Activated CD8-positive, alpha-beta T cell treated with anti-CD3 and anti-CD28 coated beads for 36 hours (primary cell): ENCODE measurements around the gene PKNOX1. TPM values are rescaled to one million over a fixed set of nuclear protein-coding genes. Genes with fewer than 3 reads are reported as not detected.
A peak's percentile ranks its signal among the peaks of the same experiment; 100 is the strongest.
"Not testable (repeated sequence)": the region's sequence is repeated elsewhere in the genome, so short reads cannot be mapped to it uniquely, and the experiment has no call there.

Source experiments
- ATAC-seq: fragments of 200-7000 bp; cut with Tn5 transposase; one replicate; pipeline ENCODE4 v1.10.0; 2021; ENCODE audit warnings: mild to moderate bottlenecking, moderate library complexity
- CTCF ChIA-PET: fragments of 350-600 bp; sonication (Branson Sonifier 250); formaldehyde crosslinking; loops from one replicate; lab custom pipeline; 2021; ENCODE audit warnings: antibody characterized with exemption; lab: Charles Lee
- POLR2A ChIA-PET: fragments of 350-600 bp; sonication (Branson Sonifier 250); formaldehyde crosslinking; loops from one replicate; lab custom pipeline; 2021; ENCODE audit warnings: antibody characterized with exemption; lab: Charles Lee
- DNase-seq: peaks from one replicate; pipeline ENCODE4 v3.0.0-alpha.2; 2020
- H3K27ac Mint-ChIP-seq: one replicate; pipeline ENCODE4 v1.8.0; 2021; ENCODE audit warnings: mild to moderate bottlenecking, mixed read lengths
- H3K27me3 Mint-ChIP-seq: one replicate; pipeline ENCODE4 v1.8.0; 2021; ENCODE audit warnings: mixed read lengths
- H3K36me3 Mint-ChIP-seq: one replicate; pipeline ENCODE4 v1.8.0; 2021; ENCODE audit warnings: low read depth, mixed read lengths
- H3K4me1 Mint-ChIP-seq: one replicate; pipeline ENCODE4 v1.8.0; 2021; ENCODE audit warnings: low read depth, mixed read lengths
- H3K4me3 Mint-ChIP-seq: one replicate; pipeline ENCODE4 v1.8.0; 2021; ENCODE audit warnings: mild to moderate bottlenecking, moderate library complexity, mixed read lengths
- H3K9me3 Mint-ChIP-seq: one replicate; pipeline ENCODE4 v1.8.0; 2021; ENCODE audit warnings: mixed read lengths
- intact Hi-C: fragments of 100-400 bp; cut with micrococcal nuclease; formaldehyde crosslinking; loops from one replicate; pipeline ENCODE4 v1.10.0; 2022
- total RNA-seq, 2 experiments: library from RNA; stranded (reverse); gene quantifications; one replicate each; pipeline ENCODE4 v1.2.3, GENCODE V29; 2021

PKNOX1 gene
- total RNA-seq, 2 experiments from 2014 or later: 12.6 to 14.1 TPM

- POLR2A ChIA-PET, H3K27me3 Mint-ChIP-seq, H3K4me1 Mint-ChIP-seq, H3K27ac Mint-ChIP-seq, CTCF ChIA-PET, DNase-seq, intact Hi-C loops, H3K36me3 Mint-ChIP-seq, H3K9me3 Mint-ChIP-seq, ATAC-seq, H3K4me3 Mint-ChIP-seq: not testable (repeated sequence)
Measured at GRCh38 chr21:43038659-43039044, 64.3 kb downstream of the PKNOX1 start.

- DNase-seq, H3K36me3 Mint-ChIP-seq, H3K27me3 Mint-ChIP-seq, H3K9me3 Mint-ChIP-seq, ATAC-seq, CTCF ChIA-PET, H3K4me1 Mint-ChIP-seq, POLR2A ChIA-PET, H3K27ac Mint-ChIP-seq, H3K4me3 Mint-ChIP-seq, intact Hi-C loops: not testable (repeated sequence)
Measured at GRCh38 chr21:43042169-43042568, 67.8 kb downstream of the PKNOX1 start.

GRCh38 chr21:43043291-43043690, 68.9 kb downstream of the PKNOX1 start:
- DNase-seq, CTCF ChIA-PET, H3K27me3 Mint-ChIP-seq, H3K36me3 Mint-ChIP-seq, H3K9me3 Mint-ChIP-seq, H3K4me1 Mint-ChIP-seq, H3K4me3 Mint-ChIP-seq, H3K27ac Mint-ChIP-seq, ATAC-seq, POLR2A ChIA-PET, intact Hi-C loops: not testable (repeated sequence)

- H3K27me3 Mint-ChIP-seq, H3K4me1 Mint-ChIP-seq, H3K36me3 Mint-ChIP-seq, H3K27ac Mint-ChIP-seq, DNase-seq, intact Hi-C loops, POLR2A ChIA-PET, H3K9me3 Mint-ChIP-seq, ATAC-seq, H3K4me3 Mint-ChIP-seq, CTCF ChIA-PET: not testable (repeated sequence)
Measured at GRCh38 chr21:43044547-43044946, 70.2 kb downstream of the PKNOX1 start.

GRCh38 chr21:43045165-43045875, 71.0 kb downstream of the PKNOX1 start:
- POLR2A ChIA-PET, H3K27me3 Mint-ChIP-seq, H3K4me1 Mint-ChIP-seq, H3K9me3 Mint-ChIP-seq, intact Hi-C loops, CTCF ChIA-PET, H3K4me3 Mint-ChIP-seq, H3K36me3 Mint-ChIP-seq: not testable (repeated sequence)
- DNase-seq (peak; percentile 13), ATAC-seq (peak; percentile 74)
- peak overlapping the region; percentile 78 for H3K27ac Mint-ChIP-seq

GRCh38 chr21:43045876-43046821, 71.8 kb downstream of the PKNOX1 start:
- H3K9me3 Mint-ChIP-seq, intact Hi-C loops, H3K36me3 Mint-ChIP-seq, H3K4me3 Mint-ChIP-seq, CTCF ChIA-PET, H3K27me3 Mint-ChIP-seq, H3K27ac Mint-ChIP-seq, H3K4me1 Mint-ChIP-seq, POLR2A ChIA-PET: not testable (repeated sequence)
- ATAC-seq (peak; percentile 60), DNase-seq (peak; percentile 33)

- intact Hi-C loops, H3K27ac Mint-ChIP-seq, H3K4me1 Mint-ChIP-seq, H3K9me3 Mint-ChIP-seq, POLR2A ChIA-PET, ATAC-seq, CTCF ChIA-PET, H3K36me3 Mint-ChIP-seq, H3K4me3 Mint-ChIP-seq, H3K27me3 Mint-ChIP-seq, DNase-seq: not testable (repeated sequence)
Measured at GRCh38 chr21:43053112-43053511, 78.8 kb downstream of the PKNOX1 start.

GRCh38 chr21:43062955-43063664, 88.7 kb downstream of the PKNOX1 start:
- CTCF ChIA-PET, DNase-seq, H3K4me1 Mint-ChIP-seq, ATAC-seq, intact Hi-C loops, H3K36me3 Mint-ChIP-seq, H3K4me3 Mint-ChIP-seq, H3K27me3 Mint-ChIP-seq, H3K9me3 Mint-ChIP-seq, POLR2A ChIA-PET, H3K27ac Mint-ChIP-seq: not testable (repeated sequence)

- H3K4me3 Mint-ChIP-seq, H3K4me1 Mint-ChIP-seq, CTCF ChIA-PET, intact Hi-C loops, DNase-seq, ATAC-seq, H3K36me3 Mint-ChIP-seq, POLR2A ChIA-PET, H3K27me3 Mint-ChIP-seq, H3K9me3 Mint-ChIP-seq, H3K27ac Mint-ChIP-seq: not testable (repeated sequence)
Measured at GRCh38 chr21:43064265-43064917, 90.0 kb downstream of the PKNOX1 start.

- H3K27ac Mint-ChIP-seq, H3K36me3 Mint-ChIP-seq, H3K4me1 Mint-ChIP-seq, intact Hi-C loops, H3K9me3 Mint-ChIP-seq, H3K4me3 Mint-ChIP-seq, POLR2A ChIA-PET, CTCF ChIA-PET, H3K27me3 Mint-ChIP-seq, DNase-seq, ATAC-seq: not testable (repeated sequence)
Measured at GRCh38 chr21:43065991-43066390, 91.6 kb downstream of the PKNOX1 start.

- H3K27ac Mint-ChIP-seq, H3K9me3 Mint-ChIP-seq, ATAC-seq, DNase-seq, intact Hi-C loops, H3K27me3 Mint-ChIP-seq, H3K4me1 Mint-ChIP-seq, H3K4me3 Mint-ChIP-seq, CTCF ChIA-PET, POLR2A ChIA-PET, H3K36me3 Mint-ChIP-seq: not testable (repeated sequence)
Measured at GRCh38 chr21:43066690-43067089, 92.3 kb downstream of the PKNOX1 start.
